GM06990 (cell line): Measurements from ENCODE around the gene ITK.

ENCODE experiments used
- DNase-seq: peaks from one replicate; pipeline ENCODE4 v3.0.0-alpha.2; 2011; ENCODE audit not compliant: insufficient read length; ENCODE audit errors: extremely low read depth
- H3K27me3 ChIP-seq: replicated peaks from 2 replicates; pipeline ENCODE4 v1.6.0; 2011; ENCODE audit warnings: low read length; ENCODE audit not compliant: control insufficient read depth, insufficient read depth
- H3K36me3 ChIP-seq: 2 replicates; pipeline ENCODE4 v1.5.1; 2011; ENCODE audit warnings: low read length; ENCODE audit not compliant: control insufficient read depth, insufficient read depth
- H3K4me3 ChIP-seq: replicated peaks from 2 replicates; pipeline ENCODE4 v1.5.1; 2011; ENCODE audit warnings: low read depth, mild to moderate bottlenecking, control low read depth, low read length
- CTCF ChIP-seq: IDR thresholded peaks from 2 replicates; pipeline ENCODE4 v1.5.1; 2011; ENCODE audit warnings: low read length, control low read depth, mild to moderate bottlenecking, inconsistent platforms; ENCODE audit not compliant: insufficient read depth, poor library complexity, severe bottlenecking

Gene ITK

GRCh38 chr5:157215514-157216167, 35.0 kb downstream of the ITK start:
- no peaks in the 10 kb centered on the region for H3K27me3 ChIP-seq
- no peak for TF ChIP-seq CTCF
- H3K4me3 ChIP-seq, result no peak overlapping the region
- H3K36me3 ChIP-seq, result no peaks in the 10 kb centered on the region
- no peak for DNase-seq

- Histone ChIP-seq H3K27me3 (no peaks in the 10 kb centered on the region), H3K36me3 (no peaks in the 10 kb centered on the region)
- DNase-seq, result no peak
These were observed 35.9 kb downstream of the ITK start for GRCh38 chr5:157216391-157217142.

GRCh38 chr5:157217289-157218024, 36.8 kb downstream of the ITK start:
- Histone ChIP-seq H3K36me3 (no peaks in the 10 kb centered on the region), H3K27me3 (no peaks in the 10 kb centered on the region), H3K4me3 (no peak overlapping the region)
- DNase-seq, result no peak
- no peak for TF ChIP-seq CTCF

More at GRCh38 chr5:157216391-157217142, 35.9 kb downstream of the ITK start:
- no peak overlapping the region for H3K4me3 ChIP-seq
- TF ChIP-seq CTCF, result no peak

GRCh38 chr5:157219491-157220271, 39.0 kb downstream of the ITK start:
- Histone ChIP-seq H3K27me3 (no peaks in the 10 kb centered on the region), H3K4me3 (no peak overlapping the region), H3K36me3 (no peaks in the 10 kb centered on the region)
- DNase-seq, result peak; percentile 60
- no peak for TF ChIP-seq CTCF

GRCh38 chr5:157221959-157222358, 41.3 kb downstream of the ITK start:
- no peak for TF ChIP-seq CTCF

More at GRCh38 chr5:157221959-157222358, 41.3 kb downstream of the ITK start:
- DNase-seq, result no peak
- Histone ChIP-seq H3K36me3 (no peaks in the 10 kb centered on the region), H3K4me3 (no peak overlapping the region), H3K27me3 (no peaks in the 10 kb centered on the region)
